Dermis blood vessel endothelial cell (primary cell): ENCODE measurements around the gene CACNA1B. TPM values are rescaled to one million over a fixed set of nuclear protein-coding genes. Genes with fewer than 3 reads are reported as not detected.

ENCODE experiments used
- DNase-seq: peaks from one replicate; pipeline ENCODE4 v3.0.0; 2010
- total RNA-seq: library from RNA; depleted of rRNA; stranded (reverse); fragments of >200 nt; gene quantifications from 2 replicates; pipeline ENCODE4 v1.2.3, GENCODE V29; 2014

CACNA1B gene
- total RNA-seq, 1 donor from 2014 or later, result 0.17 TPM

DNA sequence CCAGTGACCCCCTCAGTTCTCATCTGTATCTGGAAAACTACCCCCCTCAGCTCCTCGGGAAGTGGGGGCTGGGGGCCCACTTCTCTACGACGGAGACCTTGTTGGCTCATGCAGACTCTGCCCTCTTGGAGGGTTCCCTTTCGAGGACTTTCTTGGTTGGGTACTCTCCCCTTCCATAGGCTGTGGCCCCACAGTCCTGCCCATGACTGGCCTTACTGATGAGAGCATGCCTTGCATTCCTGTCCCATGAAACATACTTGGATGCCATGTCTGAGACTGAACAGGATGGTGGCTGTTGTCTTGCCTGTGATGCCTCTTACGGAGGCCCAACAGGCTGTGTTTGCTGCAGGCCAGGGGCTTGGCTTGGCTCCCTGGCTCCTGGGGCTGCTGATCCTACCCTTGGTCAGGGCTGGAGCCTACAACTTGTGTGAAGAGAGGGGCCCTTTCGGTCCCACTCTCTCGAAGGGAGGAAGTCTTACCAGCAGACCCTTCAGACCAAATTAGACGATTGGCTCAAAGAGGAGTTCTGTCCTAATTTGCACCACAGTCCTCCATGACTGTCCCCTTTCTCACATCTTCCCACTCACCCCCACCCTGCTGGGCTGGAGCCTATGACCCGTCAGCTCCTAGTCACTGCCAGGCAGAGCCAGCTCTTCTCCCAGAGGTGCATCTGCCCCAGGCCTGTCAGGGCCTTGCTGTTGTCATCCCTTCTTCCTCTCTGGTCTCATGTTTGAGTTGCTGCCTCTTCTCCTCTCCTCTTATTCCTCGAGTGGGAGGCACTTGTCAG is 109.9 kb downstream of the CACNA1B start:
- no peak for DNase-seq

DNA sequence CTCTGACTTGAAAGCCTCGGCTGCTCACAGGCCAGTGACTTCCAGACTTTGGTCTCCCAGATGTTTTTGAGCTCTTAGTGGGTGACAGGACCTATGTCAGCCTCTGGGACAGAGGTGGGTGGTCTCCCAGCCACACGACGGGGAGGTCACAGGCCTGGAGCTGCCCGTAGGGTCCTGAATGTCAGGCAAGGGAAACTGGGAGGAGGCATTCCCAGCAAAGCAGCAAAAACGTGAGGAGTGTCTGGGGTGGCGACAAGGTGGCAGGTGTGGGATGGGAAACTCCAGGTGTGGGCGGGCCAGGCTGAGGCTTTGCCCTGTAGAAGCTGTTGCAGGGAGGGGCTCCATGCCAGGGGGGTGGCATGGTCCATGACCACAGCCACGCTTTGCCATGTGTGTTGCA is 110.5 kb downstream of the CACNA1B start:
- DNase-seq, result no peak

DNA sequence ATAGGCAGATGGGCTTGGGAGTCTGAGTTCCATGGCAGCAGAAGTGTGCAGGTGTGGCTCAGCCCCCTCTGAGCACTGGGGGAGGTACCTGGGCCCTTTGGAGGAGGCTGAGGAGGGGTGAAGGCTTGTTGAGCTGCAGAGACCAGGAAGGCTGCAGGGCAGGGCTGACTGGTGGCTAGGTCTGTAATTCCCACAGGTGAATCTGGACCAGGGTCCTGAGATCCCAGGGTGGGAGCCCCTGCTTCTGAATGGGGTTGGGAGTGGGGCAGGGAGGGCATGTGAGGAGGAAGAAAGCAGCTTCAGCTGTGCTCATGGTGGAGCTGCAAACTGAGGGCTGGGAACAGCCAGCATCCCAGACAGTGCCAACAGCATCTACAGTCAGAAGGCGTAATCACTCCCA is 111.1 kb downstream of the CACNA1B start:
- no peak for DNase-seq

DNA sequence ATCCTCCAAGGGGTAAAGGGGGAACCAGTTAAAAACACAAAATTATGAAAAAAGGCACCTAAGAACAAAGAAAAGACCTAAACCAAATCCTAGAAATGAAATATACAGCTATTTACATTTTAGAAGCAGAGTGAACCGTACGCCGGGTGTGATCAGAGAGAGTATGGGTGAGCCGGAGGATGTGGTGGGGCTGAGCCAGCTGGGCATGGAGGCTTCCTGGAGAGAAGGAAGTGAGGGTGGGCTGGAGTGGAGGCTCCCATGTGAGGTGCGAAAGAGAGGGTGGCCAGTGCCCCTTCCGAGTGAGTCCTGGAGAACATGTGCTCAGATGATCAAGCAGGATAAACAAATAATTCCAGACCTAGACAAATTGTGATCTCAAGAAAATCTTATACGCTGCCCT is 111.6 kb downstream of the CACNA1B start:
- DNase-seq, result no peak

DNA sequence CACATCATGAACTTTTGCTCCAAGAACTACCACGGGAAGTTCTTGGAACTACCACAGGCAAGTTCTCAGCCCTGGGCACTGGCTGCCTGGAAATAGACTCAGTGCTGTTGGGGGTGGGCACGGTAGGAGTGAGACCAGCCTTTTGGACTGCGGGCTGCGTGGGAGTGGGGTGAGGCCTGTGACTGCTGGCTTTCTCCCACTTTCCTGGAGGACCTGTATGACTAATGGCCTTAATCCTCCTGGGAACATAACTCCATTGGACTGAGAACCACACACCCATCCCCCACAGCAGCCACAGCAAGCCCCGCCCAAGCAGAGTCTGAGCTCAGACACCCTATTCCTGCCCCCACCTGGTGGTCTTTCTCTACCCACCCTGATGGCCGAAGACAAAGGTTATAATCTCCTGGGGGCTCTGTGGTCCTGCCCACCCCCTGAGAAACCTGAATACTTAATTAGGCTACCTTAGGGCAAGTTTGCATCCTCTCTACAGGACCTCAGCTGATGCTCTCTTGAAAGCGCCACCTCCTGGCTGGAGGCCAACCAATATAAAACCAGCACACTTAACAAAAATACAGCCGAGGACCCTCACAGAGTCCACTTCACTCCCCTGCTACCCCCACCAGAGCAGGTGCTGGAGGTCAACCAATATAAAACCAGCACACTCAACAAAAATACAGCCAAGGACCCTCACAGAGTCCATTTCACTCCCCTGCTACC is 112.6 kb downstream of the CACNA1B start:
- no peak for DNase-seq

DNA sequence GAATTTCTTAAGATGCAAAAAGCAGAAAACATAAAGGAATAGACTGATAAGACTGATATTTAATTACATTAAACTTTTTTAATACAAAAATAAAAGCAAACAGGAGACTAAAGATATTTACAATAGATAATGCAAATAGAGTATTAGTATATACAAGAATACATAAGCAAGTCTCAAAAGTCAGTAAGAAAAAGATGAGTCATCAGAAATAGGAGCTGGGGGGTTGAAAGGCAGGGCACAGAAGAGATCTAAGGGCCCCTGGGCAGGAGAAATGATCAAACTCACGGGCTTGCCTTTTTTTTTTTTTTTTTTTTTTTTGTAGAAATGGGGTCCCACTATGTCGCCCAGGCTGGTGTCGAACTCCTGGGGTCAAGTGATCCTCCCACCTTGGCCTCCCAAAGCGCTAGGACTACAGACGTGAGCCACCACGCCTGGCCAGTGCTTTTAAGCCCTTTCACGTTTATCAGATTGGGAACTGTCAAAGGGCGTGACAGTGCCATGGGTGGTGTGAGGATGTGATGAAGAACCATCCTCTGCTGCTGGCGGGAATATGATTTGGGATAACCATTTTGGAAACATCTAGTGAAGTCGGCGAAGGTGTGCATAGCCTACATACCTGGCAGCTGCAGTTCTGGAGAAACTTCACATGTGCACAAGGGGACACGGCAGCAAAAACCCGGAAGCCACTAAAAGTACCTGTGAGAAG is 126.1 kb downstream of the CACNA1B start:
- no peak for DNase-seq

DNA sequence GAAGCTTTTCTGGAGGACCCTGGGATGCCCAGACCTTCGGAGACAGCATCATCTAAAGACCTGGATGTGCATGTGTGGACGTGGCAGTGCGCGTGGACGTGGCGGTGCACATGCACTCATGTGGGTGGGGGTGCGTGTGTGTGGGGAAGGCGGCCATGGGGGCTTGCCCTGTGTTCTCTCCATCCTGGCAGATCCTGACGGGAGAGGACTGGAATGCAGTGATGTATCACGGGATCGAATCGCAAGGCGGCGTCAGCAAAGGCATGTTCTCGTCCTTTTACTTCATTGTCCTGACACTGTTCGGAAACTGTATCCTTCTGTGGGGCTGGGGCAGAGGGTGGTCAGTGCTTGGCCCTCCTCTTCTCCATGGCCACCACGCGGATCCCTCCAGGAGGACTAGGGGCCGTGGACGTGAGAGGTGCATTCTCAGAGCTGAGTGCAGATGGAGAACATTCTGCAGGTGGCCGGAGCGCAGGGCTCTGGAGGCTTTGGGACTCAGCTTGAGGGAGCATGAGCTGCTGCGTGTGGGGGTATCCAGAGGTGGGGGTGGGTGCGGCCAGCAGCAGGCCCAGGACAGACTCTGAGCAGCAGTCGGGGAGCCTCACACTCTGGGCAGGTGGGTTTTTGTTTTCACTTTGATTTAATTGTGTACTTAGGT is 129.1 kb downstream of the CACNA1B start:
- DNase-seq, result no peak

DNA sequence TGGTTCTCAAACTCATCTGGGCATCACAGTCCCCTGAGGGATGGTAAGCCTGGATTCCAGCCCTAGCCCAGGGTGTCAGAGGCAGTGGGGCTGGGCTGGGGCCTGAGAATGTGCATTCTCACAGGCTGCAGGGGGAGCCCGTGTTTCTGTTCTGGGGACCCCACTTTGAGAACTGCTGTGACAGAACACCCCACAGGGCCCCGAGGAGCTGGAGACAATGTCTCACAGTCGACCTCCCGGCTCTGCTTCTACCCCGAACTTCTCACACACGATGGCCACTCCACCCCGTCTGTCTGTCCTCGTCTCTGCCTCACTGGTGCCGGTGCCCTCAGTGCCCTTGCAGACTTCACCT is 130.0 kb downstream of the CACNA1B start:
- DNase-seq, result no peak

DNA sequence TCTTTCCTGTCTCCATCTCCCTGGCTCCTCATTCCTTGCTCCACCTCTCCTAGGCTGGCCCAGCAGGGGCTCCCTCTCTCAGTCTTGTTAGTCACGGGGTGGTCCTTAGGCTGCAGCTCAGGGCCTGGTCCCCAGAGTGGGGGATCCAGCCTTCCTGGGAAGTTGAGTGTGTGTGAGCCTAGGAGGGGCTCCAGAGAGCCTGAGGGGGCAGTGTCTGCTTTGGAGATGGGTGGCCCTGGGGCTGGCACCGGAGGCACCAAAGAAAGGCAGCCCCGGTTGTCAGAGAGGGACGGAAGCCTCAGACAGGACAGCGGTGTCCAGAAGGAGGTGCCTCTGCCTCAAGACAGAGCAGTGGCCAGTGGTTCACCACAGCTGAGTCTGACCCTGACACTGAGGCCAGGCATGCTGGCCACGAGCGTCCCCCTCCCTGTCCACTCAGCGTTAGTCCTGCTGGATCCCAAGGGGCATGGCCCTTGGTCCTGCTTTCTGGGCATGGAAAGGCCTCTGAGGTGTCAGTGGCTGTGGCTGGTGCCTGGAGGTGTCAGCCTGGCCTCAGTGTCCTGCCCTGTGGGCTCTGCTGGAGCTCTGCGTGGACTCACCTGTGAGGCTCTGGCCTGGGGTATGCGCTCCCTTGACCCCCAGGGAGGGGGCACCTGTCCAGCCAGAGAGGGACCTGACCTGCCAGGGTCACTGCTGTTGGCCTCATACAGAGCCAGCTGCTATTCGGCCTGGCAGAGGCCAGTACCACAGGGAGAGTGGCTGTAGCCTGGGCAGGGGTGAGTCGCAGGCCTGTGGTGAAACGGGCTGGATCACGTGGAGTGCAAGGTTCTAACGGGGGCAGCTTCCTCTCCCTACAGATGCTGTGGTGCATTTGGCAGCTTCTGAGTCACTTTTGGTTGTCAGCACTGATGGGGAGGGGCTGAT is 130.6 kb downstream of the CACNA1B start:
- no peak for DNase-seq

DNA sequence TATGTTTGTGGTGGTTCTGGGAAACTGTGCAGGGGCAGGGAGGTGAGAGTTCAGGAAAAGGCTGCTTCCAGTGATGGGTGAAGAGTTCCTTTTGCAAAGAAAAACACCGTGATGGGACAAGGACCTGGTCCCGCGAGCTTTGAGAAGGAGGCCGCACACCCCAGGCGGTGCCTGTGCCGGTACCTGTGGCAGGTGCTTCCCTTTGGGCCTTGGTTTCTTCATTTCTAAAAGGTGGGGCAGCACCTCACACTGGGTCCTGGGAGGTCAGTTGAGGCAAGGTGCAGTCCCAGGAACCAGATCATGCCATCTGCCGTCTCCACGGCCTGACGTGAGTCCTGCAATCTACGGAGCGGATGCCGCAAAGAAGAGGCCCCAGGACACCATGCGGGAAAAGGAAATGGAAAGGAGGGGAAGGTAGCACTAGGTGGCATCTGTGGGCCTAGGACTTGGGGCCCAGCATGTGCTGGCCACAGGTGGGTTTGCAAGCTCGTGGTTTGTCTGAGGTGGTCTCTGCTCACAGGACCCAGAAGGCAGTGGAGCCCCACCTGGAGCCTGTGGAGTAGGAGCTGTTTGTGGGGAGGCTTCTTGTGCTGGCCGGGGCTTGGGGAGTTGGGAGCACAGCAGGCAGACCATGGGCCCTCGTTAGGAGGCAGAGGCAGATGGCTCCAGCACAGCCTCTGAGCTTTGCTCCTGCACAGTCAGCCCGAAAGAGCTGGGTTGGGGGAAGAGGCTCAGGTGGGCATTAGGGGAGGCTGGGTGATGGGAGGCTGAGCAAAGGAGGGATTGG is 131.6 kb downstream of the CACNA1B start:
- no peak for DNase-seq

DNA sequence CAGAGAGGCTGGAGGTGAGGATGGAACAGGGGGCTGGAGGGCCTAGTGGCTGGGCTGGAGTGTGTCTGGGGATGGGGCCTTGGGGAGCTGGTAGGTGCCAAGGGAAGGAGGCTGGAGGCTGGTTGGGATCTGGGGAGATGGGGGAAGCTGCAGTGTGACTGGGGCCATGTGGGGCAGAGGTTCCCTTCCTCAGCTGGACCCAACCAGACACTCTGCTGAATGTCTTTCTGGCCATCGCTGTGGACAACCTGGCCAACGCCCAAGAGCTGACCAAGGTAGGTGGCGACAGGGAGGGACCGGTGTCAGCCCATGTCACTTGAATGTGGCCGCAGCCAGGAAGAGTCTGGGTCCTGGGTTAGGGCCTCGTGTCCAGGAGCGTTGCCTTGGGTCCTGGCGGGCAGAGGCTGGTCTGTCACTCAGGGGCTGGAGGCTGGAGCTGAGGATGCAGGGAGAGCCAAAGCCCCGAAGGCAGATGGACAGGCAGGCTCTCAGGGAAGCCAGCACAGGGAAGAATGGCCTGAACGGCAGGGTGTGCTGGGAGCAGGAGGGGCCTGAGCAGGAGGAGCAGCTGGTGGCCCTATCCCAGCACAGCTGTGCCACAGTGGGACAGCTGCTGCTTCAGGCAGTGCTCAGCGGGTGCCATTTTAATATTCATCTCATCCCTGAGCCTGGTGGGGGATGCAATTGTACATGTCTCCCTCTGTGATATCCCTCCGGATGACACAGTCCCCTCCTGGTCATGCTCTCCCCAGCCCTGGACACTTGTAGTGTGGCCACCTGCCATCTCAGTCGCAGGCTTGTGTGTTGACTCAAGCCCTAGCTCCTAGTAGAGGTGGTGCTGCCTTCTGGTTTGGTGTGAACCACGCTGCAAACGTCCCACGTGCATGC is 132.5 kb downstream of the CACNA1B start:
- DNase-seq, result no peak

DNA sequence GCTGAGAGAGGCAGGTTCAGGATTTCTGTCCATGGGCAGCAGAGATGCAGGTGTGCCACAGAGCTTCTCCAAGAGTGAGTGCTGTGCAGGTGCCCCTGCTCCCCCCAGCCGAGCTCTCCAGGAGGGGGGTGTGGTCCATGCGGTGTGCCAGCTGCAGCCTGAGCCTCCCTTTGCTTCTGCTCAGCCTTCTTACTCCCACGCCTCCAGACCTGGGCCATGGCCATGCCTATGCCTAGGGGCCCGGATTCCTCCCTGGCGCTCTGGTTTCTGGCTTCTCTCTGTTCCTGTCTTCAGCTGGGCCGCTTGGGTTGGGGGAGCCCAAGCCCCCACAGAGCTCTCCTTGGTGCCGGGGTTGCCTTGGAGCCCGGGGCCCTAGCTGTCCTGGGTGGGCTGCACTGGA is 133.3 kb downstream of the CACNA1B start:
- no peak for DNase-seq

DNA sequence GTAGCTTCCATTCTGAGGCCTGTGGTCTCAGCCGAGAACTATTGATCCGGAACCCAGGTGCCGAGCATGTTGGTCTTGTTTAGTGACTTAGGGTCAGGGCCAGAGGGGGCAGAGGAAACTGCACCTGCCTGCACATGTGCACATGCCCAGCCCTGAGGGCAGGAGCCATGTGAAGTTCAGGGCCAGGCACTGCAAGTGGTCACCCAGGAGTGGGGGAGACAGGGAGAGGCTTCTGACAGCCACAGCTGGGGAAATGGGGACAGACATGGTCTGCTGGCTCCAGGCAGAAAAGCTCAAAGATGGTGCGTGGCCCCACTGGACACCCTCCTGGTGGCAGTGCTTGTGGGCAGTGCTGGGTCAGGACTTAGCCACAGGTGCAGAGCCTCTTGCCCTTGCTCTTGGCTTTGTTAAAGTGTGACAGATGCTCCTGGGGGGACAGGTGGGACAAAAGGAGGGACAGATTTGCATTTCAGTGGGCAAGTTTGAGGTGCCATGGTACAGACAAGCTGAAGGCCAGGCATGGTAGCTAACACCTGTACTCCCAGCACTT is 134.4 kb downstream of the CACNA1B start:
- no peak for DNase-seq

DNA sequence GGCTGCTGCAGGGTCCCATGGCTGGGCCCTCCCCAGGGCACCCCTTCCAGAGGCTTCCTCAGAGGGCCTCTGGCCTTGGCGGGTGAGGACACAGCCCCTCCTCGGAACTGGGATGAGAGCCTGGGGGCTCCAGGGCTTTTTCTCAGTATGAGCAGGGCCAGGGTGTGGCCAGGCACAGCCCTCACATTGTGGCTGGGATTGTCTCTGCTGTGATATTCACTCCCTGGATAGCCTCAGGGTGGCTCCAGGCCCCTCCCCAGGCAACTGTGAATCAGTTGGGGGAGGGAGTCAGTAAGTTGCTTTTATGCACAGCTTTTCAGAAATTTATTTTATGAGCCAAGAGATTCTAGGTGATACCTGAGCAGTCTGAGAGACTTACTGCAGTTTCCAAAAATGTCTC is 135.7 kb downstream of the CACNA1B start:
- no peak for DNase-seq

DNA sequence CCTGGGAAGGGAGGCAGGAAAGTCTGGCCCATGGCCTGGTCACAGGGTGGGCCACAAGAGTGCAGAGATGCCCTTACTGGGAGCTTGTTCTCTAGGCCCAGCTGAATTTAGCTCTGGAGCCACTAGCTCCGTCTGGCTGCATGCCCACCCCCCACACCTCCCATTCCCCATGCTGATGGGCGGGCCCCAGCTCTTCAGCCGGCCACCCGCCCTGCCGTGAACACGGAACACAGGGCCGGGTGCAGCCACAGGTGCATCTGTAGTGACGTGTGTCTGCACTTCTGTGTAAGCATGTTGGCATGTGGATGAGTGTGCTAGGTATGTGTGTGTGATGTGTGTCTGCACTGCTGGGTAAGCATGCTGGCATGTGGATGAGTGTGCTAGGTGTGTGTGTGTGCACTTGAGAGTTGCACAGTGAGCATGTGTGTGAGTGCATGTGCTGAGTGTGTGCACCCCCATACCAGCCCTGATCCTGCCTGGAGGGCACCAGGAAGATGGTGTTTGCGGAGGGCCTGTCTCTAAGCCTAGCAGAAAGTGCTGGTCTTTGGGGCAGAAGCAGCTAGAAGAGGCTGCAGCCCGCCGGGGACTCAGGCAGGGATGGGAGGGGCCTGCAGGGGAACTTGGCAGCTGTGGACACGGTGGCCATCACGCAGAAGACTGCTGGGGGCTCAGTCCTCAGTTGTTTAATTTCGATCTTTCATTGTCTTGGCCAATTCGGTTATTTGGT is 136.4 kb downstream of the CACNA1B start:
- DNase-seq, result no peak

DNA sequence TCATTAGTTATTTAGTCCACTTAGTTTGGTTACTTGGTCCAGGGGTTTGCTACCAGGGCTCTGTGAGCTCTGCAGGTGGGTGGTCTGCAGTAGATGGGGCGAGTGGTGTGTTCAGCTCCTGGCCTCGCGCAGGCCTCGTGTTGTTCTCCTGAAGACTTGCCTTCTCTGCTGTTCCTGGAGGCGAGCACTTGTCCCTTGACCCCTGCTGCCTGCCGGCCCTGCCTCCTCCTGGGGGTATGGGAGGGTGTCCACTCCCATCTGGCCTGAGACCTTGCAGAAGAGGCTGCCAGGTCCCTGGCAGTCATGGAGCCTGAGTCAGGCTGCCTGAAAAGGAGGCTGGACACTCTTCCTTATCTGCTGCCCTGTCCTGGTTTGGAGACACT is 137.0 kb downstream of the CACNA1B start:
- no peak for DNase-seq

DNA sequence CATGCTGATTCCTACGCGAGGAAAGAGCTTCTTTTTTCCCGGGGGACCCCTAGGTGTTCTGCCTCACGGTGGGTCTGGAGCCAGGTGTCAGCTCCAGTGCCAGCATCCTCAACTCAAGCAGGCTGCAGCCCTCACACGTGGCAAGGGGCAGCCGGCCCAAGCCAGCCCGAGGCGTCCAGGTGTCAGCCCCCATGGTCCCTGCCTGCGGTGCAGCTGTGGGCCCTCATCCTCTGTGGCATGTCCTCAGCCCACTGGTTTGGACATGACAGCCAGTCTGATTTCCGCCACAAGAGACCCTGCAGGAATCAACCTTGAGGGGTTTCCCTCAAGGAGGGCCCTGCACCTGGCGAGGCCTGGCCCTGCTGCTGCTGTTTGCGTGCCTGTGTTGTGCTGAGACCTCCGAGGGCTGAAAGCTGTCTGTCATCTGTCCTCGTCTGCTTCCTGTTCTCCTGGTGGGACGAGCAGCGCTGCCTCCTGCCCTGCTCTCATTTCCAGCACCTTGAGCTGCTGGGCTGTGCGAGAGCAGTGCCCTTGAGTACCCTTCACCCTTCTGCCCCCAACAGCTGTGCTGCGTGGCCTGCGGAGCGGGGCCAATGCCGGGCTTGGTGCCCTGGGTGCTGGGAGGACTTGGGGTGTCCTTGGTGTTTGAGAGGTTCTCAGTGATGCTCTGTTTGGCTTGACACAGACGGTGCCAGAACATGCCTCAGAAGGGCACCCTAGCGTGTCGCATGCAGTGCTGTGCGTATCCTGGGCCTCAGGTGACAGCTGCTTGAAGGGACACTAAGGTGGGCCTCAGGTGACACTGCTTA is 137.6 kb downstream of the CACNA1B start:
- no peak for DNase-seq
